ENCODE results near the gene FKTN. TPM values are rescaled to one million over a fixed set of nuclear protein-coding genes. Genes with fewer than 3 reads are reported as not detected.

FKTN gene
- total RNA-seq, 2 donors from 2014 or later, result 10.2 to 20.5 TPM

GRCh38 chr9:105681313-105681712, 123.4 kb downstream of the FKTN start:
- Histone ChIP-seq H3K4me3 (no peak overlapping the region), H3K9me3 (no peaks in the 10 kb centered on the region), H3K36me3 (no peaks in the 10 kb centered on the region), H3K27me3 (replicated peaks; ENCODE audit: insufficient read depth) (no peaks in the 10 kb centered on the region), H3K4me1 (ENCODE audit: control insufficient read depth in 1 of 2, low read depth in 2 of 2) (no peaks in the 10 kb centered on the region), H3K27ac (no peak overlapping the region)
- no peak for DNase-seq (ENCODE audit: low spot score)
- no peak for ATAC-seq (ENCODE audit: insufficient number of reproducible peaks, low FRiP score, low read depth)
- TF ChIP-seq, protein P1, sequence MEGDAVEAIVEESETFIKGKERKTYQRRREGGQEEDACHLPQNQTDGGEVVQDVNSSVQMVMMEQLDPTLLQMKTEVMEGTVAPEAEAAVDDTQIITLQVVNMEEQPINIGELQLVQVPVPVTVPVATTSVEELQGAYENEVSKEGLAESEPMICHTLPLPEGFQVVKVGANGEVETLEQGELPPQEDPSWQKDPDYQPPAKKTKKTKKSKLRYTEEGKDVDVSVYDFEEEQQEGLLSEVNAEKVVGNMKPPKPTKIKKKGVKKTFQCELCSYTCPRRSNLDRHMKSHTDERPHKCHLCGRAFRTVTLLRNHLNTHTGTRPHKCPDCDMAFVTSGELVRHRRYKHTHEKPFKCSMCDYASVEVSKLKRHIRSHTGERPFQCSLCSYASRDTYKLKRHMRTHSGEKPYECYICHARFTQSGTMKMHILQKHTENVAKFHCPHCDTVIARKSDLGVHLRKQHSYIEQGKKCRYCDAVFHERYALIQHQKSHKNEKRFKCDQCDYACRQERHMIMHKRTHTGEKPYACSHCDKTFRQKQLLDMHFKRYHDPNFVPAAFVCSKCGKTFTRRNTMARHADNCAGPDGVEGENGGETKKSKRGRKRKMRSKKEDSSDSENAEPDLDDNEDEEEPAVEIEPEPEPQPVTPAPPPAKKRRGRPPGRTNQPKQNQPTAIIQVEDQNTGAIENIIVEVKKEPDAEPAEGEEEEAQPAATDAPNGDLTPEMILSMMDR (IDR thresholded peaks at IDR 0.05), result no peak

DNA sequence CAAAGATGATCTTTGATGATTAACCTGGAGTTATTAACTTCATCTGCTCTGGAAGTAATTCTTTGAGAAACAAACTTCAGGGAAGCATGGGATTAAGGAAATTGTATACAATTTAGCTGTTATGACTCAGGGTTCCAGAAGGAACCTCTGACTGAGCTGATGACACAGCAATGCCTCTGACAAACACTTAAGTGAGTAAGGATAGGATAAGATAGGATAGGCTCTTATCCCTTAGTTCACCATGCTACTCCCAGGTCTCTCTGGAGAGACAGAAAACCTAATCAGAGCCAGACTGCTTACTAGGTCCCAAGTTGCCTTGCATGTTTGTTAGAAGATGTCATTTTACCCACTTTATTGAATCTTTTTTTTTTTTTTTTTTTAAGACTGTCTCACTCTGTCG, 123.8 kb downstream of the FKTN start:
- Histone ChIP-seq H3K36me3 (no peaks in the 10 kb centered on the region), H3K27ac (no peak overlapping the region), H3K4me1 (ENCODE audit: control insufficient read depth in 1 of 2, low read depth in 2 of 2) (no peaks in the 10 kb centered on the region), H3K9me3 (no peaks in the 10 kb centered on the region), H3K27me3 (replicated peaks; ENCODE audit: insufficient read depth) (no peaks in the 10 kb centered on the region), H3K4me3 (no peak overlapping the region)
- DNase-seq (ENCODE audit: low spot score), result no peak
- TF ChIP-seq, protein P1 (IDR thresholded peaks at IDR 0.05), result no peak
- no peak for ATAC-seq (ENCODE audit: insufficient number of reproducible peaks, low FRiP score, low read depth)

DNA sequence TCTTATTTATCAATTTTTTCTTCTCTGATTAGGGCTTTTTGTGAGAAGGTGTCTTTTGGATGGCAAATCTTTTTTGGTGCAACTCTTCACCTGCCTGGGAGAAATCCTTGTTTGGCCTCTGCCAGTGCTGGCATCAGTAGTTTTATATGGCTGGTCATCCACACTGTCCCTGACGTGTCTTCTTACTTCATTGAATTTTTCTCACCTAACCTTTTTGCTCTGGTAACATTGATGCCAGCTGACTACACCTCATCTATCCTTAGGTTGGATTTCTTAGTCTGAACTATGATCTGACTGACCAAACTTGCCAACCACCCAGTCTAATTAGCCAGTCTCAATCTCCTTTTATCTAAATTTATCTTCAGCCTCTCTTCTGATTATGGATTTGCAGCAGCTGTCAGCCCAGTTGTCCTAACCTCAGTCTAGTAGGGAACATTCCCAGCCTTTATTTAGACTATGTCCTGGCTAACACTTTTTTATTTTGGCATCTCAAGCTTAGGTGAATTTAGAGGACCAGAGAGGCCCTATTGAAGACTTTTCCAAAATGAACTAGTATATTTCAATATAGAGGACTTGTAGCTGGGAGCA, 125.9 kb downstream of the FKTN start:
- DNase-seq (ENCODE audit: low spot score) (no peak), ATAC-seq (ENCODE audit: insufficient number of reproducible peaks, low FRiP score, low read depth) (no peak)
- no peak overlapping the region for H3K4me3 ChIP-seq
- H3K27ac ChIP-seq, result no peak overlapping the region
- H3K27me3 ChIP-seq (replicated peaks; ENCODE audit: insufficient read depth), result no peaks in the 10 kb centered on the region
- no peaks in the 10 kb centered on the region for H3K36me3 ChIP-seq
- TF ChIP-seq, protein P1 (IDR thresholded peaks at IDR 0.05), result no peak
- H3K9me3 ChIP-seq, result no peaks in the 10 kb centered on the region
- H3K4me1 ChIP-seq (ENCODE audit: control insufficient read depth in 1 of 2, low read depth in 2 of 2), result no peaks in the 10 kb centered on the region

- no peaks in the 10 kb centered on the region for H3K27me3 ChIP-seq (replicated peaks; ENCODE audit: insufficient read depth)
- H3K9me3 ChIP-seq, result no peaks in the 10 kb centered on the region
- DNase-seq (ENCODE audit: low spot score) (no peak), ATAC-seq (ENCODE audit: insufficient number of reproducible peaks, low FRiP score, low read depth) (no peak)
- H3K36me3 ChIP-seq, result no peaks in the 10 kb centered on the region
- TF ChIP-seq, protein P1 (IDR thresholded peaks at IDR 0.05), result no peak
- no peaks in the 10 kb centered on the region for H3K4me1 ChIP-seq (ENCODE audit: control insufficient read depth in 1 of 2, low read depth in 2 of 2)
- no peak overlapping the region for H3K27ac ChIP-seq
- no peak overlapping the region for H3K4me3 ChIP-seq
These were observed 129.0 kb downstream of the FKTN start for GRCh38 chr9:105686936-105687335.

Other genes with a start within 250 kb of the FKTN start
- 1 to 10 TPM; 3.5 to 5.1 TPM for gene FSD1L, start 110.1 kb upstream of the FKTN start, total RNA-seq
- not detected for gene TAL2, start 104.3 kb downstream of the FKTN start, total RNA-seq
- gene TMEM38B, start 136.4 kb downstream of the FKTN start, total RNA-seq, result 1 to 10 TPM; 6.1 to 6.6 TPM